IPS-18c (cell line): ENCODE data around the gene HLA-DOA.

Experiments
- H3K4me3 ChIP-seq: 2 replicates; pipeline ENCODE4 v1.7.0; 2013; ENCODE audit warnings: low read depth, mild to moderate bottlenecking, low read length, moderate library complexity; ENCODE audit not compliant: insufficient read depth
- H3K9me3 ChIP-seq: one replicate; pipeline ENCODE4 v1.6.1; 2013; ENCODE audit warnings: mild to moderate bottlenecking, low read length, moderate library complexity; ENCODE audit not compliant: control insufficient read depth, insufficient read depth

HLA-DOA gene

GRCh38 chr6:32984622-32985389, 24.6 kb downstream of the HLA-DOA start:
- Histone ChIP-seq H3K4me3 (no peak overlapping the region), H3K9me3 (peaks cover 2% of the 10 kb centered on the region)

DNA sequence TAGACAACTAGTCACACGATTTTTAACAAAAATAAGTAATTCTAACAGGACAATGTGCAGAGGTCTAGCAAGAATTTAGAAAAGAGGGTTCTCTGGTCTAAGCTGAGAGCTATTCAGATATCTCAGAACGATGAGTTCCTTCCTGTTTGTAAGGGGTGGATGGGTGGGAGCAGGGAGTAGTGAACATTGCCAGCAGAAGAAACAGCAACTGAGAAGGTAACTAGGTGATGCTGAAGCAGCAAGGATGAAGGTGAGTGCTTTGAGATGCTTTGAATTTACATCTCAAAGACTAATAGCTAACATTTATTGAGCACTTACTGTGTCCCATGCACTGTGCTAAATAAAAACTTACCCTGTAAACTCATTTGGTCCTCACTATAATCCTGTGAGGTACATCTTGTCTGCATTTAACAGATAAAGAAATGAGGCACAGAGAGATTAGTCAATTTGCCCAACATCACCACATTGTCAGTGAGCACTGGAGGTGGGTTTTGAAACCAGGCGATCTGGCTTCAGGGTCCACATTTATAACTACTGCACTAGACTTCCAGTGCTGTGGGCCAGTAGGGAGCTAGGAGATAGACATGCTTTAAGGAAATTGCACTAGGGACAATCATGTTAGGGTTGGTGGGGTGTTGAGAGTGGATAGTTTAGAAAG, 25.3 kb downstream of the HLA-DOA start:
- peaks cover 2% of the 10 kb centered on the region for H3K9me3 ChIP-seq
- no peak overlapping the region for H3K4me3 ChIP-seq

DNA sequence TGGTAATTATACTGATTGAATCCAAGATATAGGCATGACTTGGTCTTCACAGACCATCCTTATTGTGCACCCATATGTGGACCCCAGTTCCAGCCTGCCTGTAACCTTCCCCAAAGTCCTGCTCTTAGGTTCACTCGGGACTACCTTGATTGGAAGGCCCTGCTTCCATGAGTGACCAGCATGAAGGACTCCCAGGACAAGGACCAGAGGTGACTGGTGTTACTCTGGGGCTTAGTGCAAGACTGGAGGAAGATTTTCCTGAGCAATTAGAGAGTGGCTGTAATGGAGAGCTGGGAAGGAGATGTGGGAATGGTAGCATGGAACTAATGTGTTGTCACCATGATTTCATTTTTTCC, 25.9 kb downstream of the HLA-DOA start:
- peaks cover 2% of the 10 kb centered on the region for H3K9me3 ChIP-seq
- H3K4me3 ChIP-seq = no peak overlapping the region

GRCh38 chr6:32982702-32983492, 26.5 kb downstream of the HLA-DOA start:
- H3K4me3 ChIP-seq = no peak overlapping the region

GRCh38 chr6:32982084-32982701, 27.2 kb downstream of the HLA-DOA start:
- peaks cover 2% of the 10 kb centered on the region for H3K9me3 ChIP-seq
- no peak overlapping the region for H3K4me3 ChIP-seq

More at GRCh38 chr6:32982702-32983492, 26.5 kb downstream of the HLA-DOA start:
- peaks cover 2% of the 10 kb centered on the region for H3K9me3 ChIP-seq

- Histone ChIP-seq H3K9me3 (peaks cover 2% of the 10 kb centered on the region), H3K4me3 (no peak overlapping the region)
Observed at GRCh38 chr6:32980488-32981038, 28.8 kb downstream of the HLA-DOA start.

GRCh38 chr6:32979720-32980487, 29.5 kb downstream of the HLA-DOA start:
- Histone ChIP-seq H3K9me3 (peaks cover 2% of the 10 kb centered on the region), H3K4me3 (no peak overlapping the region)

GRCh38 chr6:32977953-32978324, 31.5 kb downstream of the HLA-DOA start:
- Histone ChIP-seq H3K4me3 (no peak overlapping the region), H3K9me3 (peaks cover 2% of the 10 kb centered on the region)

DNA sequence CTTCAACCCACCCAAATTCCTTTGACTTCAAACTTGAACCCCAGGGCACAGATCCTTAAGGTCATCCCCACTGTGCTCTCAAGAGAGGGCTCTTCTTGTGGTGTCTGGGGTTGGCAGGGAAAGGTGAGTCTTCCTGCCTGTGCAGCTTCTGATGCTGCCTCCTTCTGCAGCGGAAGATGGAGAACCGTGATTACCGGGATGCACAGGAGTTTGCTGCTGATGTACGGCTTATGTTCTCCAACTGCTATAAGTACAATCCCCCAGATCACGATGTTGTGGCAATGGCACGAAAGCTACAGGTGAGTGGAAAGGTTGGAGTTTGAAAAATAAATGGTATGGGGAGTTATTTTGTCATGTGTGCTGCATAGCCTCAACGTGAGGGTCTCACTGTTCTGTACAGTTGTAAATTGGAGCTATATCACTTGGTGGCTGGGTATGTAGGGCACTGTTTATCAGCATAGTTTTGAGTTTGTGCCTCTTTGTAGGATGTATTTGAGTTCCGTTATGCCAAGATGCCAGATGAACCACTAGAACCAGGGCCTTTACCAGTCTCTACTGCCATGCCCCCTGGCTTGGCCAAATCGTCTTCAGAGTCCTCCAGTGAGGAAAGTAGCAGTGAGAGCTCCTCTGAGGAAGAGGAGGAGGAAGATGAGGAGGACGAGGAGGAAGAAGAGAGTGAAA, 32.0 kb downstream of the HLA-DOA start:
- no peak overlapping the region for H3K4me3 ChIP-seq

GRCh38 chr6:32976334-32977069, 32.9 kb downstream of the HLA-DOA start:
- Histone ChIP-seq H3K4me3 (no peak overlapping the region), H3K9me3 (peaks cover 2% of the 10 kb centered on the region)

More for the DNA sequence above, 32.0 kb downstream of the HLA-DOA start:
- peaks cover 2% of the 10 kb centered on the region for H3K9me3 ChIP-seq

GRCh38 chr6:32975886-32976285, 33.5 kb downstream of the HLA-DOA start:
- Histone ChIP-seq H3K9me3 (no peaks in the 10 kb centered on the region), H3K4me3 (no peak overlapping the region)

GRCh38 chr6:32974541-32975308, 34.7 kb downstream of the HLA-DOA start:
- Histone ChIP-seq H3K9me3 (no peaks in the 10 kb centered on the region), H3K4me3 (peak overlapping the region; percentile 99)

GRCh38 chr6:32974016-32974333, 35.4 kb downstream of the HLA-DOA start:
- peak overlapping the region; percentile 99 for H3K4me3 ChIP-seq
- no peaks in the 10 kb centered on the region for H3K9me3 ChIP-seq

DNA sequence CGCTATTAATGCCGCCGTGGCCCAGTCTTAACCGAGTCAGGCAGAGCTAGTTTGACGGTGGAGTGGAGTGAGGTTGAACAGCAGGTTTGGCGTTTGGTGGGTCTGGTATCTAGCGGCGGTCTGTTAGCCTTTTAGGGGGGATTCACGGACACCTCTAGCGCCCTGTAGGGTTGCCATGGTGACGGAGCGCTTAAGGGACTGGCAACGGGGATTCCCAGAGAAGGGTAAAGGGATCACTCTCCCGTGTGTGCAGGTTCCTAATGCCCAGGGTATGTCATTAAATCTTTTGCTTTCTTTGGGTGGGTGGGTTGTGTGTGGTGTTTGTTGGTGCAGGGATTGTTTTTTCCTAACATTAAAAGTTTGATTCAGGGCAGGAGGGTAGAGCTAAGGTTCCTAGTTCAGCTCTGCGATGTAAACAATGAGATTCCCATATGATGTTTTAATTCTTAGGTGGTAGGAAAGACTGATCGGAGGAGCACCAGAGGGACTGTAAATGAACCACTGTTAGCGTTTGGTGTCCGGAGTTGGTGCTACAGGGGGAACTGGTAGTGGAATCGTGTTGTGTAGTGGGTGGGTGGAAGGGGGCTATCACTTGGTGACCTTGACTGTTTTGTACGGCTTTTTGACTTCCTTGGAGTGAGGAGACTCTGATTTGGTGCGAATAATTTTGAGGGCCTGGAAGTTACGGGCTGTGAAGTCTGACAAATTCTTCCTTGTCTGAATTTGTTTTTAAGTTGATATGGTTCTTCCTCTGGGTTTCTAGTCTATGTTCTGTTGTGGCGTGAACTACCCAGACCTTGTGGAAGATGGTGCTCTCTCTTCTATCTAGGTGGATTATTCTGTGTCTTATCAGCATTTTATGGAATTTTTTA, 36.0 kb downstream of the HLA-DOA start:
- H3K9me3 ChIP-seq = no peaks in the 10 kb centered on the region
- peak overlapping the region; percentile 99 for H3K4me3 ChIP-seq
